MM.1S (cell line): ENCODE measurements around the gene SLC25A26.

Experiments used
- EZH2 ChIP-seq: fragments of 300-600 bp; sonication (generic); optimal IDR thresholded peaks from 2 replicates; pipeline ENCODE3; 2017; ENCODE audit warnings: low read depth, mild to moderate bottlenecking, antibody characterized with exemption, low read length, mixed read lengths
- EZH2phosphoT487 ChIP-seq: fragments of 300-600 bp; sonication (generic); IDR thresholded peaks from 2 replicates; pipeline ENCODE4 v1.6.1; 2018; ENCODE audit warnings: antibody characterized with exemption, low read length
- TF ChIP-seq, protein P1 (sequence below): fragments of 300-600 bp; sonication (generic); IDR thresholded peaks from 2 replicates; pipeline ENCODE4 v1.5.1; 2016; ENCODE audit warnings: antibody characterized with exemption, low read length, mixed read lengths

DNA sequence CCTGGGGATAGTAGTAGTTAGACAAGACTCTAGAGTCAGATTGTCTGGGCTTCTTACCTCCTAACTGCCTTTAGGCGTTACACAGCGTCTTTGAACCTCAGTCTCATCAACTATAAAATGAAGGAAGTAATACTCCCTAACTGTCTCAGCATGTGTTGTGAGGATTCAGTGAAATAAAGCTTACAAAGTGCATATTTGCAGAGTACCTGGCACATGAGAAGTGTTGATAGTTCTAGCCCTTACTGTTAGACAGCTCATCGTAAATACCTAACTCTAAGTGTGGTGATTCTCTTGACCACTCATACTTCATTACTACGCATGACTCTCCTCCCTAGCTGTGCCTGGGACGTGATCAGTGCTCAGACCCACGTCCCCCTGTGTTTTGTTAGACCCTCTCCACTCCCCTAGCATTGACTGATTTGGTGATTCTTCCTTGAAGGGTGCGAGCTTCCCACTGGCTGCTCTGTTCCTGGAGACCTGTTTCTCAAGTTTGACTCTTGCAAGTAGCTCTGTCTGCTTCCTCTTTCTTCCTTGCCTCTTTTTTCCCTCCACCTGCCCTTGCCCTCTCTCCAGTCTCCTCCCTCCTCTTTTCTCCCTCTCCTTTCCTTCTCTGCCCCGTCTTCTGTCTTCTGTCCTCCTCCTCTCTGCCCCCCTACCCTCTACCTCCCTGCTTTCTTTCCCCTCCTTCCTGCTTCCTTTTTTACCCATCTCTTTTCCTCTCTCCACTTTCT is 124.2 kb downstream of the SLC25A26 start:
- TF ChIP-seq, protein P1, sequence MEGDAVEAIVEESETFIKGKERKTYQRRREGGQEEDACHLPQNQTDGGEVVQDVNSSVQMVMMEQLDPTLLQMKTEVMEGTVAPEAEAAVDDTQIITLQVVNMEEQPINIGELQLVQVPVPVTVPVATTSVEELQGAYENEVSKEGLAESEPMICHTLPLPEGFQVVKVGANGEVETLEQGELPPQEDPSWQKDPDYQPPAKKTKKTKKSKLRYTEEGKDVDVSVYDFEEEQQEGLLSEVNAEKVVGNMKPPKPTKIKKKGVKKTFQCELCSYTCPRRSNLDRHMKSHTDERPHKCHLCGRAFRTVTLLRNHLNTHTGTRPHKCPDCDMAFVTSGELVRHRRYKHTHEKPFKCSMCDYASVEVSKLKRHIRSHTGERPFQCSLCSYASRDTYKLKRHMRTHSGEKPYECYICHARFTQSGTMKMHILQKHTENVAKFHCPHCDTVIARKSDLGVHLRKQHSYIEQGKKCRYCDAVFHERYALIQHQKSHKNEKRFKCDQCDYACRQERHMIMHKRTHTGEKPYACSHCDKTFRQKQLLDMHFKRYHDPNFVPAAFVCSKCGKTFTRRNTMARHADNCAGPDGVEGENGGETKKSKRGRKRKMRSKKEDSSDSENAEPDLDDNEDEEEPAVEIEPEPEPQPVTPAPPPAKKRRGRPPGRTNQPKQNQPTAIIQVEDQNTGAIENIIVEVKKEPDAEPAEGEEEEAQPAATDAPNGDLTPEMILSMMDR, result no peak
- no peak for TF ChIP-seq EZH2phosphoT487
- TF ChIP-seq EZH2, result no peak
